ENCODE results near the gene FCRLB.

FCRLB gene

DNA sequence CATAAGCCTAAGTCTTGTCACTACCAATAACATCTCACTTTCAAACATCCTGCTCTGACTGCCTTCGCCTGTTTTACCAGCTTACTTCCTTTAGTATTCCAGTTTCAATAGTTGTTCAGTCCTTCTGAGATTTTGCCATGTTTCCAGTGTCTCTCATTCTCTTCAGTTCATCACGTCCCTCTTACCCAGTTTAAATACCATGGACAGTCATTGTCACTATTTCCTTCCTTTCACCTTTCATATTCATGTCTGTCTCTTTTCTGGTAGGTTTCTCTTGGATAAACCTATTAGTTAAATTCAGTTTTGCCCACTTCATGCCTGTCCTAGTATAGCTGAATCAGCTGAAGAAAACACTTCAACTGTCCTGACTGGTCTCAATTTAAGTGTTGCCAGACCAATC lies 50.6 kb downstream of the FCRLB start:
- Histone ChIP-seq H3K9me3 (ENCODE audit: insufficient read depth, low read length) (no peaks in the 10 kb centered on the region), H3K36me3 (ENCODE audit: low read length) (no peaks in the 10 kb centered on the region), H2AFZ (ENCODE audit: low read depth, low read length, severe bottlenecking) (no peak overlapping the region), H4K20me1 (ENCODE audit: low read depth, low read length) (no peaks in the 10 kb centered on the region; the same call in 1 of the 2 replicates), H3K4me2 (ENCODE audit: low read depth, low read length, poor library complexity, severe bottlenecking) (no peak overlapping the region), H3F3A (ENCODE audit: insufficient read depth) (no peaks in the 10 kb centered on the region), H3K27ac (ENCODE audit: low read depth, low read length) (no peak overlapping the region), H3K79me2 (ENCODE audit: insufficient read depth, low read length) (peaks cover 96% of the 10 kb centered on the region), H3K4me3 (ENCODE audit: insufficient read depth, low read length, poor library complexity, severe bottlenecking) (no peak overlapping the region), H3K9ac (ENCODE audit: low read length) (no peak overlapping the region), H3K27me3 (ENCODE audit: low read length) (no peaks in the 10 kb centered on the region), H3K9me2 (replicated peaks; ENCODE audit: insufficient read depth, low read length) (no peaks in the 10 kb centered on the region)
- TF ChIP-seq, protein P1, sequence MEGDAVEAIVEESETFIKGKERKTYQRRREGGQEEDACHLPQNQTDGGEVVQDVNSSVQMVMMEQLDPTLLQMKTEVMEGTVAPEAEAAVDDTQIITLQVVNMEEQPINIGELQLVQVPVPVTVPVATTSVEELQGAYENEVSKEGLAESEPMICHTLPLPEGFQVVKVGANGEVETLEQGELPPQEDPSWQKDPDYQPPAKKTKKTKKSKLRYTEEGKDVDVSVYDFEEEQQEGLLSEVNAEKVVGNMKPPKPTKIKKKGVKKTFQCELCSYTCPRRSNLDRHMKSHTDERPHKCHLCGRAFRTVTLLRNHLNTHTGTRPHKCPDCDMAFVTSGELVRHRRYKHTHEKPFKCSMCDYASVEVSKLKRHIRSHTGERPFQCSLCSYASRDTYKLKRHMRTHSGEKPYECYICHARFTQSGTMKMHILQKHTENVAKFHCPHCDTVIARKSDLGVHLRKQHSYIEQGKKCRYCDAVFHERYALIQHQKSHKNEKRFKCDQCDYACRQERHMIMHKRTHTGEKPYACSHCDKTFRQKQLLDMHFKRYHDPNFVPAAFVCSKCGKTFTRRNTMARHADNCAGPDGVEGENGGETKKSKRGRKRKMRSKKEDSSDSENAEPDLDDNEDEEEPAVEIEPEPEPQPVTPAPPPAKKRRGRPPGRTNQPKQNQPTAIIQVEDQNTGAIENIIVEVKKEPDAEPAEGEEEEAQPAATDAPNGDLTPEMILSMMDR (IDR thresholded peaks at IDR 0.05; ENCODE audit: insufficient read depth, low read length, poor library complexity, severe bottlenecking) = no peak
- TF ChIP-seq EZH2phosphoT487 (conservative IDR thresholded peaks at IDR 0.05; ENCODE audit: low read length) = no peak

DNA sequence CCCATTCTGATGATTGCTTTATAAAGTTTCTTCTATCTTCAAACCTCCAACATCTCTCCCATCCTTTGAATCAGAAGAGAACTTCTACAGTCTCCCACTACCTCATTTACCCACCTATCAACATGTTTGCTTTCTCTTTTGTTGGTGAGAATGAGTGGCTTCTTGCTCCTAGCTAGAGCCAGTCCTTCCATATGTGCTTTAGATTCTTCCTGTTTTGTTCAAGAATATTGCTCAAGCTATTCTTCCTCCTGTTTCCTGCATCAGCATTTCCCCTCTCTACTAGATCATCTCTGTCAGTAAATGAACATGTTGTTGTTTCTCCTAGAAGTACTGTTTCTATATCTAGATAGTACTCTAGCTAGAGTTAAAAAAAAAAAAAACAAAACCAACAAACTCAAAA lies 51.1 kb downstream of the FCRLB start:
- H3K9ac ChIP-seq (ENCODE audit: low read length) = no peak overlapping the region
- TF ChIP-seq EZH2phosphoT487 (conservative IDR thresholded peaks at IDR 0.05; ENCODE audit: low read length) = no peak
- TF ChIP-seq, protein P1 (IDR thresholded peaks at IDR 0.05; ENCODE audit: insufficient read depth, low read length, poor library complexity, severe bottlenecking) = no peak
- H3K4me3 ChIP-seq (ENCODE audit: insufficient read depth, low read length, poor library complexity, severe bottlenecking) = no peak overlapping the region
- H3K9me3 ChIP-seq (ENCODE audit: insufficient read depth, low read length) = no peaks in the 10 kb centered on the region
- H2AFZ ChIP-seq (ENCODE audit: low read depth, low read length, severe bottlenecking) = no peak overlapping the region
- H4K20me1 ChIP-seq (ENCODE audit: low read depth, low read length) = no peaks in the 10 kb centered on the region; the same call in 1 of the 2 replicates
- H3K4me2 ChIP-seq (ENCODE audit: low read depth, low read length, poor library complexity, severe bottlenecking) = no peak overlapping the region
- H3K27me3 ChIP-seq (ENCODE audit: low read length) = no peaks in the 10 kb centered on the region
- no peaks in the 10 kb centered on the region for H3K9me2 ChIP-seq (replicated peaks; ENCODE audit: insufficient read depth, low read length)
- H3K79me2 ChIP-seq (ENCODE audit: insufficient read depth, low read length) = peaks cover 92% of the 10 kb centered on the region
- H3K27ac ChIP-seq (ENCODE audit: low read depth, low read length) = no peak overlapping the region
- H3K36me3 ChIP-seq (ENCODE audit: low read length) = no peaks in the 10 kb centered on the region
- H3F3A ChIP-seq (ENCODE audit: insufficient read depth) = no peaks in the 10 kb centered on the region

DNA sequence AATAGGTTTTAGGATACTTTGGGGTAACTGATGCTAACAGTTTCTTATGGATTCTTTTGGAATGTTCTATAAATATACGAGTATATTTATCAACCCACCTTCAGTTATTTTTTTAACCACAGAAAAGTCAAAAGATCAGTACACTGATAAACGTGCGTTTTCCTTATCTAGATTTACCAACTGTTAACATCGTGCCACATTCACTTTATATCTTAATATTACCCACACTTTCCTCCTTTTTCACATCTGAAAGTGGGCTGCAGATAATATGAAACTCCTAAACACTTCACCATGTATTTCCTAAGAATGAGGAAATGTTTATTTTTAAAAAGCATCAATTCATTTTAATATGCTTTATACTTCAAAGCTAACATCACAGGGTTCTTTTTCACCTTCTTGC lies 52.4 kb downstream of the FCRLB start:
- Histone ChIP-seq H4K20me1 (ENCODE audit: low read depth, low read length) (no peaks in the 10 kb centered on the region; the same call in 1 of the 2 replicates), H3F3A (ENCODE audit: insufficient read depth) (no peaks in the 10 kb centered on the region), H3K4me3 (ENCODE audit: insufficient read depth, low read length, poor library complexity, severe bottlenecking) (no peak overlapping the region), H3K27ac (ENCODE audit: low read depth, low read length) (no peak overlapping the region), H3K79me2 (ENCODE audit: insufficient read depth, low read length) (peaks cover 82% of the 10 kb centered on the region), H3K36me3 (ENCODE audit: low read length) (no peaks in the 10 kb centered on the region), H3K27me3 (ENCODE audit: low read length) (no peaks in the 10 kb centered on the region), H3K9me2 (replicated peaks; ENCODE audit: insufficient read depth, low read length) (no peaks in the 10 kb centered on the region), H2AFZ (ENCODE audit: low read depth, low read length, severe bottlenecking) (no peak overlapping the region), H3K9me3 (ENCODE audit: insufficient read depth, low read length) (no peaks in the 10 kb centered on the region), H3K9ac (ENCODE audit: low read length) (no peak overlapping the region), H3K4me2 (ENCODE audit: low read depth, low read length, poor library complexity, severe bottlenecking) (no peak overlapping the region)
- TF ChIP-seq EZH2phosphoT487 (conservative IDR thresholded peaks at IDR 0.05; ENCODE audit: low read length) = no peak
- TF ChIP-seq, protein P1 (IDR thresholded peaks at IDR 0.05; ENCODE audit: insufficient read depth, low read length, poor library complexity, severe bottlenecking) = no peak
